OCI-LY3 (cell line): Measurements from ENCODE around the gene PATJ.

Experiments used
- H2AFZ ChIP-seq: fragments of 200-600, 300-600 bp; shearing (Covaris generic); 2 replicates; pipeline ENCODE4 v1.6.0; 2014; ENCODE audit warnings: antibody characterized with exemption, low read depth, low read length
- H3K27ac ChIP-seq: fragments of 200-600, 300-600 bp; sonication (generic); 2 replicates; pipeline ENCODE4 v1.5.1; 2014; ENCODE audit warnings: mild to moderate bottlenecking, low read length, moderate library complexity, mixed read lengths
- H3K27me3 ChIP-seq: fragments of 200-600, 300-600 bp; sonication (generic); 2 replicates; pipeline ENCODE4 v1.6.1; 2014; ENCODE audit warnings: low read depth, low read length, mixed read lengths
- H3K36me3 ChIP-seq: fragments of 200-600, 300-600 bp; sonication (generic); replicated peaks from 2 replicates; pipeline ENCODE3; 2014; ENCODE audit warnings: low read depth, low read length, mixed read lengths
- H3K4me1 ChIP-seq: fragments of 300-600, 200-600 bp; sonication (generic); 2 replicates; pipeline ENCODE4 v1.6.1; 2014; ENCODE audit warnings: low read length, mixed read lengths
- H3K4me2 ChIP-seq: fragments of 200-600, 300-600 bp; sonication (generic); 2 replicates; pipeline ENCODE4 v1.6.1; 2014; ENCODE audit warnings: low read length, mixed read lengths
- H3K4me3 ChIP-seq: fragments of 300-600, 200-600 bp; sonication (generic); 2 replicates; pipeline ENCODE4 v1.5.1; 2014; ENCODE audit warnings: antibody characterized with exemption, mild to moderate bottlenecking, low read length, moderate library complexity
- H3K79me2 ChIP-seq: fragments of 300-600, 200-600 bp; shearing (Covaris generic); 2 replicates; pipeline ENCODE4 v1.6.1; 2014; ENCODE audit warnings: mild to moderate bottlenecking, low read length, mixed read lengths
- H3K9ac ChIP-seq: fragments of 300-600, 200-600 bp; shearing (Covaris generic); 2 replicates; pipeline ENCODE4 v1.6.0; 2014; ENCODE audit warnings: mild to moderate bottlenecking, low read length, moderate library complexity
- H3K9me3 ChIP-seq: fragments of 200-600, 300-600 bp; shearing (Covaris generic); 2 replicates; pipeline ENCODE4 v1.6.1; 2014; ENCODE audit warnings: low read length, mixed read lengths; ENCODE audit not compliant: insufficient read depth
- H4K20me1 ChIP-seq: fragments of 200-600, 300-600 bp; sonication (generic); 2 replicates; pipeline ENCODE4 v1.6.1; 2016; ENCODE audit warnings: low read length, mixed read lengths; ENCODE audit not compliant: insufficient read depth
- CTCF ChIP-seq: fragments of 200-600, 300-600 bp; sonication (generic); IDR thresholded peaks from 2 replicates; pipeline ENCODE4 v1.5.1; 2014; ENCODE audit warnings: antibody characterized with exemption, low read length, low read depth
- EZH2phosphoT487 ChIP-seq: fragments of 200-600 bp; shearing (Covaris generic); IDR thresholded peaks from 2 replicates; pipeline ENCODE4 v1.6.1; 2018; ENCODE audit warnings: antibody characterized with exemption, mixed run types, low read depth

PATJ gene

GRCh38 chr1:61997123-61997522 is 254.8 kb downstream of the PATJ start:
- no peak overlapping the region for H3K4me3 ChIP-seq
- H3K27ac ChIP-seq = no peak overlapping the region
- no peak overlapping the region for H2AFZ ChIP-seq
- no peaks in the 10 kb centered on the region for H3K79me2 ChIP-seq
- H3K36me3 ChIP-seq = no peaks in the 10 kb centered on the region
- H3K27me3 ChIP-seq = no peaks in the 10 kb centered on the region
- H3K4me2 ChIP-seq = no peak overlapping the region
- no peak overlapping the region for H3K9ac ChIP-seq
- no peaks in the 10 kb centered on the region for H4K20me1 ChIP-seq
- no peaks in the 10 kb centered on the region for H3K9me3 ChIP-seq
- no peak for TF ChIP-seq CTCF
- TF ChIP-seq EZH2phosphoT487 = no peak
- no peaks in the 10 kb centered on the region for H3K4me1 ChIP-seq

- Histone ChIP-seq H3K9ac (no peak overlapping the region), H3K36me3 (no peaks in the 10 kb centered on the region), H3K4me2 (no peak overlapping the region), H3K79me2 (no peaks in the 10 kb centered on the region), H3K4me3 (no peak overlapping the region), H3K9me3 (no peaks in the 10 kb centered on the region), H3K4me1 (no peaks in the 10 kb centered on the region), H2AFZ (no peak overlapping the region), H3K27me3 (no peaks in the 10 kb centered on the region), H4K20me1 (no peaks in the 10 kb centered on the region), H3K27ac (no peak overlapping the region)
- TF ChIP-seq EZH2phosphoT487 (no peak), CTCF (no peak)
Observed at GRCh38 chr1:62003777-62004176, 261.5 kb downstream of the PATJ start.

GRCh38 chr1:62006690-62007089 is 264.4 kb downstream of the PATJ start:
- no peaks in the 10 kb centered on the region for H3K4me1 ChIP-seq
- H3K27me3 ChIP-seq = no peaks in the 10 kb centered on the region
- no peaks in the 10 kb centered on the region for H4K20me1 ChIP-seq
- no peak overlapping the region for H3K4me3 ChIP-seq
- H3K79me2 ChIP-seq = no peaks in the 10 kb centered on the region
- TF ChIP-seq EZH2phosphoT487 = no peak
- TF ChIP-seq CTCF = no peak
- no peaks in the 10 kb centered on the region for H3K36me3 ChIP-seq
- no peak overlapping the region for H3K27ac ChIP-seq
- H2AFZ ChIP-seq = no peak overlapping the region
- H3K9ac ChIP-seq = no peak overlapping the region
- H3K4me2 ChIP-seq = no peak overlapping the region
- H3K9me3 ChIP-seq = no peaks in the 10 kb centered on the region

- Histone ChIP-seq H3K4me1 (no peaks in the 10 kb centered on the region), H4K20me1 (no peaks in the 10 kb centered on the region), H2AFZ (no peak overlapping the region), H3K27me3 (no peaks in the 10 kb centered on the region), H3K27ac (no peak overlapping the region), H3K9ac (no peak overlapping the region), H3K79me2 (no peaks in the 10 kb centered on the region), H3K36me3 (no peaks in the 10 kb centered on the region), H3K4me3 (no peak overlapping the region), H3K4me2 (no peak overlapping the region), H3K9me3 (no peaks in the 10 kb centered on the region)
- TF ChIP-seq CTCF = no peak
- no peak for TF ChIP-seq EZH2phosphoT487
Observed at GRCh38 chr1:62011006-62011405, 268.7 kb downstream of the PATJ start.
